Mesodermal cell (in vitro differentiated cells): ENCODE data around the gene TPK1.

Experiments used
- H3K27ac ChIP-seq: 2 replicates; pipeline ENCODE4 v1.7.0; 2013; ENCODE audit warnings: mild to moderate bottlenecking, low read depth, low read length, moderate library complexity; ENCODE audit not compliant: severe bottlenecking
- H3K36me3 ChIP-seq: 2 replicates; pipeline ENCODE4 v1.7.1; 2013; ENCODE audit warnings: mild to moderate bottlenecking, low read length, moderate library complexity; ENCODE audit not compliant: control insufficient read depth, insufficient read depth
- H3K4me1 ChIP-seq: one replicate; pipeline ENCODE4 v1.7.1; 2013; ENCODE audit warnings: mild to moderate bottlenecking, low read length; ENCODE audit not compliant: insufficient read depth, control insufficient read depth, poor library complexity, severe bottlenecking
- H3K4me3 ChIP-seq: 2 replicates; pipeline ENCODE4 v1.7.0; 2013; ENCODE audit warnings: low read length, control low read depth, mild to moderate bottlenecking; ENCODE audit not compliant: insufficient read depth, poor library complexity, severe bottlenecking; ENCODE audit errors: extremely low read depth
- H3K9me3 ChIP-seq: 2 replicates; pipeline ENCODE4 v1.7.1; 2013; ENCODE audit warnings: mild to moderate bottlenecking, low read length, moderate library complexity; ENCODE audit not compliant: control insufficient read depth
- WGBS, 2 experiments: methylation state at CpG; one replicate each; pipeline ENCODE4 v1.1.5; 2013; ENCODE audit warnings: missing lambda C conversion rate in 2 of 2; ENCODE audit not compliant: insufficient coverage in 2 of 2; 5-methylcytosine and 5-hydroxymethylcytosine counted together

TPK1 gene

GRCh38 chr7:144546782-144547181 lies 289.1 kb downstream of the TPK1 start:
- Histone ChIP-seq H3K4me1 (no peaks in the 10 kb centered on the region), H3K27ac (no peak overlapping the region), H3K36me3 (no peaks in the 10 kb centered on the region), H3K9me3 (no peaks in the 10 kb centered on the region), H3K4me3 (no peak overlapping the region)
- 100% methylated on average over 1 to 2 of the region's 2 CpGs for WGBS, 2 experiments

- WGBS, 2 experiments: 100% methylated on average over 1 of the region's 1 CpG
- H3K36me3 ChIP-seq: no peaks in the 10 kb centered on the region
- no peaks in the 10 kb centered on the region for H3K4me1 ChIP-seq
- no peak overlapping the region for H3K27ac ChIP-seq
- no peak overlapping the region for H3K4me3 ChIP-seq
- no peaks in the 10 kb centered on the region for H3K9me3 ChIP-seq
These were observed 290.5 kb downstream of the TPK1 start for GRCh38 chr7:144545330-144545729.

- no peaks in the 10 kb centered on the region for H3K4me1 ChIP-seq
These were observed 301.0 kb downstream of the TPK1 start for GRCh38 chr7:144534655-144535395.

GRCh38 chr7:144534196-144534595 lies 301.7 kb downstream of the TPK1 start:
- Histone ChIP-seq H3K9me3 (no peaks in the 10 kb centered on the region), H3K27ac (no peak overlapping the region), H3K4me1 (no peaks in the 10 kb centered on the region), H3K36me3 (no peaks in the 10 kb centered on the region), H3K4me3 (no peak overlapping the region)
- WGBS, 2 experiments: 60 to 67% methylated on average over 1 of the region's 4 CpGs

More at GRCh38 chr7:144534655-144535395, 301.0 kb downstream of the TPK1 start:
- H3K27ac ChIP-seq: no peak overlapping the region
- no peak overlapping the region for H3K4me3 ChIP-seq
- no peaks in the 10 kb centered on the region for H3K36me3 ChIP-seq
- WGBS, 2 experiments: 100% methylated on average over 1 of the region's 3 CpGs; no CpG with 5 or more reads in 1 of the 2 experiments
- H3K9me3 ChIP-seq: no peaks in the 10 kb centered on the region

- no peaks in the 10 kb centered on the region for H3K36me3 ChIP-seq
- no peak overlapping the region for H3K27ac ChIP-seq
- no peak overlapping the region for H3K4me3 ChIP-seq
- H3K9me3 ChIP-seq: no peaks in the 10 kb centered on the region
- no peaks in the 10 kb centered on the region for H3K4me1 ChIP-seq
These were observed 304.7 kb downstream of the TPK1 start for GRCh38 chr7:144531181-144531580.

GRCh38 chr7:144529269-144529926 lies 306.5 kb downstream of the TPK1 start:
- no peak overlapping the region for H3K4me3 ChIP-seq
- 100% methylated on average over 1 of the region's 3 CpGs; no CpG with 5 or more reads in 1 of the 2 experiments for WGBS, 2 experiments

GRCh38 chr7:144528536-144529045 lies 307.3 kb downstream of the TPK1 start:
- Histone ChIP-seq H3K36me3 (no peaks in the 10 kb centered on the region), H3K9me3 (no peaks in the 10 kb centered on the region), H3K4me3 (no peak overlapping the region), H3K27ac (no peak overlapping the region), H3K4me1 (peaks cover 4% of the 10 kb centered on the region)
- 82% methylated on average over 2 of the region's 4 CpGs; no CpG with 5 or more reads in 1 of the 2 experiments for WGBS, 2 experiments

More at GRCh38 chr7:144529269-144529926, 306.5 kb downstream of the TPK1 start:
- H3K36me3 ChIP-seq: no peaks in the 10 kb centered on the region
- H3K4me1 ChIP-seq: peaks cover 4% of the 10 kb centered on the region
- no peaks in the 10 kb centered on the region for H3K9me3 ChIP-seq
- H3K27ac ChIP-seq: no peak overlapping the region

- Histone ChIP-seq H3K4me1 (peaks cover 4% of the 10 kb centered on the region), H3K4me3 (no peak overlapping the region), H3K9me3 (no peaks in the 10 kb centered on the region), H3K36me3 (no peaks in the 10 kb centered on the region), H3K27ac (no peak overlapping the region)
- 90% methylated on average over 7 to 8 of the region's 13 CpGs for WGBS, 2 experiments
These were observed 308.8 kb downstream of the TPK1 start for GRCh38 chr7:144527051-144527471.

- no peak overlapping the region for H3K27ac ChIP-seq
- no peaks in the 10 kb centered on the region for H3K36me3 ChIP-seq
- H3K4me3 ChIP-seq: no peak overlapping the region
- 71 to 75% methylated on average over 1 of the region's 1 CpG for WGBS, 2 experiments
- H3K4me1 ChIP-seq: peaks cover 4% of the 10 kb centered on the region
- no peaks in the 10 kb centered on the region for H3K9me3 ChIP-seq
These were observed 309.9 kb downstream of the TPK1 start for GRCh38 chr7:144525956-144526355.

GRCh38 chr7:144524271-144524670 lies 311.6 kb downstream of the TPK1 start:
- Histone ChIP-seq H3K4me3 (no peak overlapping the region), H3K27ac (no peak overlapping the region)
- 69 to 84% methylated on average over 3 of the region's 3 CpGs for WGBS, 2 experiments

GRCh38 chr7:144523621-144524020 lies 312.2 kb downstream of the TPK1 start:
- 100% methylated on average over 1 of the region's 3 CpGs; no CpG with 5 or more reads in 1 of the 2 experiments for WGBS, 2 experiments
- no peaks in the 10 kb centered on the region for H3K9me3 ChIP-seq
- no peak overlapping the region for H3K4me3 ChIP-seq
- peaks cover 4% of the 10 kb centered on the region for H3K4me1 ChIP-seq
- H3K27ac ChIP-seq: no peak overlapping the region
- H3K36me3 ChIP-seq: no peaks in the 10 kb centered on the region

More at GRCh38 chr7:144524271-144524670, 311.6 kb downstream of the TPK1 start:
- no peaks in the 10 kb centered on the region for H3K36me3 ChIP-seq
- H3K9me3 ChIP-seq: no peaks in the 10 kb centered on the region
- H3K4me1 ChIP-seq: peaks cover 4% of the 10 kb centered on the region
